H9 (cell line): Measurements from ENCODE around the gene PARP1. TPM values are rescaled to one million over a fixed set of nuclear protein-coding genes. Genes with fewer than 3 reads are reported as not detected.

Experiments
- DNase-seq: peaks from one replicate; pipeline ENCODE4 v3.0.0-alpha.2; 2017
- H2AFZ ChIP-seq: one replicate; pipeline ENCODE4 v1.6.1; 2013; ENCODE audit warnings: mild to moderate bottlenecking, low read length, control low read depth, moderate library complexity
- H2AK5ac ChIP-seq: 2 replicates; pipeline ENCODE4 v1.6.1; 2013; ENCODE audit warnings: low read length, control low read depth, mixed read lengths; ENCODE audit not compliant: insufficient read length
- H2BK120ac ChIP-seq: one replicate; pipeline ENCODE4 v1.6.1; 2013; ENCODE audit warnings: low read depth, mild to moderate bottlenecking, low read length, control low read depth, inconsistent platforms; ENCODE audit not compliant: poor library complexity, severe bottlenecking
- H2BK12ac ChIP-seq: 2 replicates; pipeline ENCODE4 v1.6.1; 2013; ENCODE audit warnings: low read length, control low read depth, mixed read lengths, low read depth; ENCODE audit not compliant: insufficient read length
- H2BK15ac ChIP-seq: 2 replicates; pipeline ENCODE4 v1.6.1; 2013; ENCODE audit warnings: low read depth, low read length, control low read depth
- H2BK20ac ChIP-seq: one replicate; pipeline ENCODE4 v1.6.1; 2013; ENCODE audit warnings: low read depth, mild to moderate bottlenecking, low read length, control low read depth, inconsistent platforms; ENCODE audit not compliant: poor library complexity, severe bottlenecking
- H2BK5ac ChIP-seq: 2 replicates; pipeline ENCODE4 v1.6.1; 2013; ENCODE audit warnings: low read length, control low read depth, mixed read lengths; ENCODE audit not compliant: insufficient read length
- H3K14ac ChIP-seq: 2 replicates; pipeline ENCODE4 v1.6.1; 2013; ENCODE audit warnings: low read length, control low read depth; ENCODE audit not compliant: insufficient read depth
- H3K18ac ChIP-seq: 2 replicates; pipeline ENCODE4 v1.6.1; 2013; ENCODE audit warnings: low read depth, mild to moderate bottlenecking, mixed read lengths, low read length, control low read depth; ENCODE audit not compliant: insufficient read length
- H3K23ac ChIP-seq: 2 replicates; pipeline ENCODE4 v1.6.1; 2013; ENCODE audit warnings: low read length, control low read depth, mixed read lengths, low read depth; ENCODE audit not compliant: insufficient read length
- H3K23me2 ChIP-seq: 2 replicates; pipeline ENCODE4 v1.6.1; 2013; ENCODE audit warnings: low read depth, mild to moderate bottlenecking, mixed read lengths, low read length, control low read depth; ENCODE audit not compliant: insufficient read length, poor library complexity, severe bottlenecking
- H3K27ac ChIP-seq: 2 replicates; pipeline ENCODE4 v1.5.1; 2013; ENCODE audit warnings: low read length, control low read depth, mixed read lengths, low read depth; ENCODE audit not compliant: insufficient read length
- H3K27me3 ChIP-seq: 2 replicates; pipeline ENCODE4 v1.6.1; 2013; ENCODE audit warnings: low read length, control low read depth, inconsistent platforms; ENCODE audit not compliant: insufficient read depth
- H3K4ac ChIP-seq: 2 replicates; pipeline ENCODE4 v1.6.1; 2013; ENCODE audit warnings: low read depth, mild to moderate bottlenecking, control low read depth, inconsistent platforms, low read length, moderate library complexity
- H3K4me1 ChIP-seq: 2 replicates; pipeline ENCODE4 v1.6.1; 2013; ENCODE audit warnings: low read length, control low read depth, inconsistent platforms; ENCODE audit not compliant: insufficient read depth
- H3K4me2 ChIP-seq: 2 replicates; pipeline ENCODE4 v1.6.1; 2013; ENCODE audit warnings: low read length, control low read depth, mixed read lengths; ENCODE audit not compliant: insufficient read length, insufficient read depth
- H3K56ac ChIP-seq: 2 replicates; pipeline ENCODE4 v1.6.1; 2013; ENCODE audit warnings: low read depth, mild to moderate bottlenecking, mixed read lengths, low read length, control low read depth; ENCODE audit not compliant: insufficient read length
- H3K79me1 ChIP-seq: 2 replicates; pipeline ENCODE4 v1.6.1; 2013; ENCODE audit warnings: low read depth, mild to moderate bottlenecking, moderate library complexity, low read length, control low read depth, inconsistent platforms; ENCODE audit not compliant: insufficient read depth, poor library complexity, severe bottlenecking
- H3K79me2 ChIP-seq: 2 replicates; pipeline ENCODE4 v1.6.1; 2013; ENCODE audit warnings: low read length, control low read depth, inconsistent platforms; ENCODE audit not compliant: insufficient read depth
- H3K9ac ChIP-seq: 2 replicates; pipeline ENCODE4 v1.6.1; 2013; ENCODE audit warnings: low read length, control low read depth, mixed read lengths; ENCODE audit not compliant: insufficient read length; ENCODE audit errors: extremely low read depth
- H3K9me3 ChIP-seq: one replicate; pipeline ENCODE4 v1.6.1; 2013; ENCODE audit warnings: low read depth, low read length, inconsistent platforms; ENCODE audit not compliant: control insufficient read depth
- H3T11ph ChIP-seq: one replicate; pipeline ENCODE4 v1.6.1; 2013; ENCODE audit warnings: mild to moderate bottlenecking, low read length, control low read depth, inconsistent platforms
- H4K20me1 ChIP-seq: one replicate; pipeline ENCODE4 v1.6.1; 2013; ENCODE audit not compliant: control insufficient read depth, insufficient read length, insufficient read depth
- H4K5ac ChIP-seq: 2 replicates; pipeline ENCODE4 v1.6.1; 2013; ENCODE audit warnings: low read depth, mild to moderate bottlenecking, mixed read lengths, low read length, control low read depth; ENCODE audit not compliant: insufficient read length
- H4K8ac ChIP-seq: replicated peaks from 2 replicates; pipeline ENCODE4 v1.6.1; 2013; ENCODE audit warnings: low read length, control low read depth, mixed read lengths, low read depth; ENCODE audit not compliant: insufficient read length
- H4K91ac ChIP-seq: 2 replicates; pipeline ENCODE4 v1.6.1; 2013; ENCODE audit warnings: low read depth, mild to moderate bottlenecking, moderate library complexity, mixed read lengths, low read length, control low read depth; ENCODE audit not compliant: insufficient read length
- H3K27ac Mint-ChIP-seq, 3 experiments: 2 replicates in 2 of 3; 3 replicates in 1 of 3; pipeline ENCODE4 v1.8.0; 2020 to 2021; ENCODE audit warnings: mixed read lengths in 3 of 3, mild to moderate bottlenecking in 1 of 3, moderate library complexity in 1 of 3
- H3K27me3 Mint-ChIP-seq: 2 replicates; pipeline ENCODE4 v1.8.0; 2021; ENCODE audit warnings: low read depth, mild to moderate bottlenecking, moderate library complexity, mixed read lengths
- H3K36me3 Mint-ChIP-seq, 3 experiments: 2 replicates in 2 of 3; 3 replicates in 1 of 3; pipeline ENCODE4 v1.8.0; 2020 to 2021; ENCODE audit warnings: low read depth in 3 of 3, mixed read lengths in 3 of 3; ENCODE audit not compliant: insufficient read depth in 1 of 3
- H3K4me1 Mint-ChIP-seq, 2 experiments: 2 replicates each; pipeline ENCODE4 v1.8.0; 2020; ENCODE audit warnings: mixed read lengths in 2 of 2
- H3K4me3 Mint-ChIP-seq, 2 experiments: 2 replicates in 1 of 2; 3 replicates in 1 of 2; pipeline ENCODE4 v1.8.0; 2020 to 2021; ENCODE audit warnings: mild to moderate bottlenecking in 2 of 2, mixed read lengths in 2 of 2, moderate library complexity in 1 of 2
- H3K9me3 Mint-ChIP-seq, 2 experiments: 2 replicates in 1 of 2; 3 replicates in 1 of 2; pipeline ENCODE4 v1.8.0; 2020; ENCODE audit warnings: mild to moderate bottlenecking in 2 of 2, mixed read lengths in 2 of 2, moderate library complexity in 1 of 2
- WGBS: extraction: QIAGEN DNeasy Blood & Tissue Kit; methylation state at CpG from one replicate; pipeline ENCODE4 v1.1.7; 2013; ENCODE audit warnings: missing lambda C conversion rate, low lambda C conversion rate, mixed read lengths; ENCODE audit not compliant: insufficient read length; ENCODE audit errors: extremely low coverage; 5-methylcytosine and 5-hydroxymethylcytosine counted together
- total RNA-seq: library from RNA; stranded (reverse); gene quantifications from 2 replicates; pipeline ENCODE4 v1.2.1, GENCODE V29; 2021
- TF ChIP-seq, protein P1 (sequence below): fragments of 200-600 bp; sonication (generic); conservative IDR thresholded peaks from 3 replicates; pipeline ENCODE4 v1.8.0; 2021; ENCODE audit warnings: antibody characterized with exemption, mild to moderate bottlenecking

PARP1 gene
- total RNA-seq, 1 experiment from 2014 or later: 337 TPM

DNA sequence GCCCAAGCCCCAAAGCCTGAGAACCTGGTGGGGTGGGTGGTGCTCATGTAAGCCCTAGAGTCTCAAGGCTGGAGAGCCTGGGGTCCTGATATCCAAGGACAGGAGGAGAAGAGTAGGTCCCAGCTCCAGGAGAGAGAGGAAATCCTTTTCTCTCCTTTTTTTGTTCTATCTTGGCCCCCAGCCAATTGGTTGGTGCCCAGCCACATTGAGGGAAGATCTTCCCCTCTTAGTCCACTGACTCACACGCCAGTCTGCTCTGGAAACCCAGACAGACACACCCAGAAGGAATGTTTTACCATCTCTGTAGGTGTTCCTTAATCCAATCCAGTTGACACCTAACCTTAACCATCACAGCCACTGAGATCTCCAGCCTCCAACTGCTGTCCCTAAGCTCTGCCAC is 82.7 kb downstream of the PARP1 start:
- Histone ChIP-seq H3K4me2 (no peak overlapping the region), H2BK20ac (no peak overlapping the region), H3K23ac (no peak overlapping the region), H3K4ac (no peak overlapping the region), H3K79me2 (no peaks in the 10 kb centered on the region), H2BK15ac (no peak overlapping the region), H4K91ac (no peak overlapping the region), H2BK5ac (no peak overlapping the region), H3K14ac (no peak overlapping the region), H3K27ac (no peak overlapping the region), H4K8ac (no peak overlapping the region), H3K27me3 (no peaks in the 10 kb centered on the region), H4K20me1 (no peaks in the 10 kb centered on the region), H3K56ac (no peak overlapping the region), H3T11ph (no peak overlapping the region), H3K9ac (no peak overlapping the region), H2BK120ac (no peak overlapping the region), H2BK12ac (no peak overlapping the region), H3K23me2 (no peaks in the 10 kb centered on the region), H3K79me1 (no peaks in the 10 kb centered on the region), H4K5ac (no peak overlapping the region), H3K9me3 (no peaks in the 10 kb centered on the region), H2AFZ (no peak overlapping the region), H2AK5ac (no peak overlapping the region), H3K4me1 (no peaks in the 10 kb centered on the region), H3K18ac (no peak overlapping the region)
- no peaks in the 10 kb centered on the region for H3K36me3 Mint-ChIP-seq
- TF ChIP-seq, protein P1, sequence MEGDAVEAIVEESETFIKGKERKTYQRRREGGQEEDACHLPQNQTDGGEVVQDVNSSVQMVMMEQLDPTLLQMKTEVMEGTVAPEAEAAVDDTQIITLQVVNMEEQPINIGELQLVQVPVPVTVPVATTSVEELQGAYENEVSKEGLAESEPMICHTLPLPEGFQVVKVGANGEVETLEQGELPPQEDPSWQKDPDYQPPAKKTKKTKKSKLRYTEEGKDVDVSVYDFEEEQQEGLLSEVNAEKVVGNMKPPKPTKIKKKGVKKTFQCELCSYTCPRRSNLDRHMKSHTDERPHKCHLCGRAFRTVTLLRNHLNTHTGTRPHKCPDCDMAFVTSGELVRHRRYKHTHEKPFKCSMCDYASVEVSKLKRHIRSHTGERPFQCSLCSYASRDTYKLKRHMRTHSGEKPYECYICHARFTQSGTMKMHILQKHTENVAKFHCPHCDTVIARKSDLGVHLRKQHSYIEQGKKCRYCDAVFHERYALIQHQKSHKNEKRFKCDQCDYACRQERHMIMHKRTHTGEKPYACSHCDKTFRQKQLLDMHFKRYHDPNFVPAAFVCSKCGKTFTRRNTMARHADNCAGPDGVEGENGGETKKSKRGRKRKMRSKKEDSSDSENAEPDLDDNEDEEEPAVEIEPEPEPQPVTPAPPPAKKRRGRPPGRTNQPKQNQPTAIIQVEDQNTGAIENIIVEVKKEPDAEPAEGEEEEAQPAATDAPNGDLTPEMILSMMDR: no peak
- no peak for DNase-seq
- H3K4me3 Mint-ChIP-seq: no peak overlapping the region
- no peaks in the 10 kb centered on the region; a peak in 1 of 4 replicates for H3K4me1 Mint-ChIP-seq
- peaks cover 3% of the 10 kb centered on the region; the same call in 1 of the 2 replicates for H3K27me3 Mint-ChIP-seq
- H3K9me3 Mint-ChIP-seq: peaks cover 0 to 3% of the 10 kb centered on the region in 2 experiments; a peak in 1 of 5 replicates
- WGBS: no CpG with 5 or more reads among the region's 1 CpG
- H3K27ac Mint-ChIP-seq: no peak overlapping the region
